ENCODE results near the gene BRD7.

BRD7 gene

GRCh38 chr16:50266337-50267091, 102.3 kb downstream of the BRD7 start, which contains the start of gene ADCY7:
ADCY7 (plus strand) TSS chr16:50266551; CDS start chr16:50288180, 21,629 bp downstream.
- H3K27me3 ChIP-seq (ENCODE audit: control insufficient read depth, insufficient read depth, low read length, poor library complexity, severe bottlenecking), result no peaks in the 10 kb centered on the region
- no peaks in the 10 kb centered on the region for H3K36me3 ChIP-seq (ENCODE audit: control insufficient read depth, insufficient read depth, low read length)
- H3K9me3 ChIP-seq (ENCODE audit: control insufficient read depth, low read length), result no peaks in the 10 kb centered on the region
- no peak within 1 kb of the TSS for H3K27ac ChIP-seq (ENCODE audit: insufficient read depth, low read depth, low read length, poor library complexity, severe bottlenecking)
- WGBS, 2 experiments, result 47 to 50% methylated on average over 25 of the region's 25 CpGs
- H3K4me3 ChIP-seq (ENCODE audit: insufficient read depth, low read depth, low read length), result no peak within 1 kb of the TSS
- no peaks in the 10 kb centered on the region for H3K4me1 ChIP-seq (ENCODE audit: control insufficient read depth, insufficient read depth, low read length)
